Glutamatergic neuron (in vitro differentiated cells): ENCODE data around the gene TMEM190. TPM values are rescaled to one million over a fixed set of nuclear protein-coding genes. Genes with fewer than 3 reads are reported as not detected.
A peak's percentile ranks its signal among the peaks of the same experiment; 100 is the strongest.
"Not testable (repeated sequence)": the region's sequence is repeated elsewhere in the genome, so short reads cannot be mapped to it uniquely, and the experiment has no call there.

Source experiments
- DNase-seq: peaks from one replicate; pipeline ENCODE4 v3.0.0; 2022
- H3K27ac Mint-ChIP-seq: one replicate; pipeline ENCODE4 v1.8.0; 2020; ENCODE audit warnings: mild to moderate bottlenecking, mixed read lengths, inconsistent platforms; ENCODE audit not compliant: unreplicated experiment
- H3K27me3 Mint-ChIP-seq: one replicate; pipeline ENCODE4 v1.8.0; 2020; ENCODE audit warnings: mild to moderate bottlenecking, moderate library complexity, mixed read lengths, inconsistent platforms; ENCODE audit not compliant: unreplicated experiment
- H3K36me3 Mint-ChIP-seq: one replicate; pipeline ENCODE4 v1.8.0; 2020; ENCODE audit warnings: mild to moderate bottlenecking, mixed read lengths, inconsistent platforms; ENCODE audit not compliant: unreplicated experiment
- H3K4me1 Mint-ChIP-seq: one replicate; pipeline ENCODE4 v1.8.0; 2020; ENCODE audit warnings: mild to moderate bottlenecking, low read depth, mixed read lengths, inconsistent platforms; ENCODE audit not compliant: unreplicated experiment
- H3K4me3 Mint-ChIP-seq: one replicate; pipeline ENCODE4 v1.8.0; 2020; ENCODE audit warnings: mild to moderate bottlenecking, mixed read lengths, inconsistent platforms; ENCODE audit not compliant: unreplicated experiment
- H3K9me3 Mint-ChIP-seq: one replicate; pipeline ENCODE4 v1.8.0; 2020; ENCODE audit warnings: mild to moderate bottlenecking, moderate library complexity, mixed read lengths, inconsistent platforms; ENCODE audit not compliant: unreplicated experiment
- long read RNA-seq: library from polyadenylated mRNA; unstranded; transcript quantifications from one replicate; pipeline ENCODE4 v2.0.0, GENCODE V29; 2020; ENCODE audit not compliant: unreplicated experiment
- total RNA-seq: library from RNA; stranded (reverse); fragmentation: NEBNext Ultra II Directional; extraction: Animal tissue kit (Norgen Biotek cat#: 25700); gene quantifications from one replicate; pipeline ENCODE4 v1.2.1, GENCODE V29; 2021; ENCODE audit not compliant: unreplicated experiment
- TF ChIP-seq, protein P1 (sequence below): fragments of 200-600 bp; sonication (generic); IDR thresholded peaks from one replicate; pipeline ENCODE4 v1.5.0; 2021; ENCODE audit not compliant: partially characterized antibody, unreplicated experiment

Gene TMEM190
- 3.7 TPM for total RNA-seq
- long read RNA-seq, partial matches to known transcripts, result 2 of 4 reads
- long read RNA-seq, other reads (novel, unspliced or antisense), result 1 of 4 reads

DNA sequence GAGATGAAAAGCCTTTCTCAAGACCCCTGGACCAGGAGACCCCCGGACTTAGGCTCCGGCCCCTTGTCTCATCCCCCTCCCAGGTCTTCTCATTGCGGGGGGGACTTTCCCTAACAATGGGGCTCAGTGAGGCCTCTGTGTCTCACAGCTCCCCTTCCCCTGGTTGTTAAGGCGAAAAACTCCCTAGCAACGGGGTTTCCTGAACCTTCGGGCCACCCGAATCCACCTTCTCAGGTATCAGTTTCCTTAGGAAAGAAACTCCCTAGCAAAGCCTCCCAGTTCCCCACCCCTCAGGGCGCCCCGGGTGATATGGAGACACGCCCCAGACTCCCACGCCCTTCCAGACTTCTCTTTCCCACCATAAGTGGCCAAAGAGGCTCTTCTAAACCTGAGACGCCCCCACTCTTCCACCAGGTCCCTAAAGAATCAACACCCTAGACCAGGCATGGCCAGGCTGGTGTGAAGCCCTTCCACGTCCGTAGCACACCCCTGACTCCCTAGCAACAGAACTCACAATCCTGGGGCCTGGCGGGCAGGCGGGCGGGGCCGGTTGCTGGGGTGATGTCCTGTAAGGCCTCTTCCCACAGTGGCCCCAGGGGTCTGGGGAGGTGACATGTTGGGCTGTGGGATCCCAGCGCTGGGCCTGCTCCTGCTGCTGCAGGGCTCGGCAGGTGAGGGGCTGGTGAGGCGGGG, at the start of gene TMEM190:
Gene TMEM190, plus strand, starts transcription at position 586 of the 693 bp plus-strand sequence. Its CDS starts 28 bp downstream, at position 614.
- Mint-ChIP-seq H3K4me3 (peak within 1 kb of the TSS; percentile 77), H3K27ac (peak within 1 kb of the TSS; percentile 93), H3K9me3 (peaks cover 18% of the 10 kb centered on the region), H3K4me1 (peaks cover 21% of the 10 kb centered on the region), H3K36me3 (no peaks in the 10 kb centered on the region), H3K27me3 (peaks cover 15% of the 10 kb centered on the region)
- TF ChIP-seq, protein P1, sequence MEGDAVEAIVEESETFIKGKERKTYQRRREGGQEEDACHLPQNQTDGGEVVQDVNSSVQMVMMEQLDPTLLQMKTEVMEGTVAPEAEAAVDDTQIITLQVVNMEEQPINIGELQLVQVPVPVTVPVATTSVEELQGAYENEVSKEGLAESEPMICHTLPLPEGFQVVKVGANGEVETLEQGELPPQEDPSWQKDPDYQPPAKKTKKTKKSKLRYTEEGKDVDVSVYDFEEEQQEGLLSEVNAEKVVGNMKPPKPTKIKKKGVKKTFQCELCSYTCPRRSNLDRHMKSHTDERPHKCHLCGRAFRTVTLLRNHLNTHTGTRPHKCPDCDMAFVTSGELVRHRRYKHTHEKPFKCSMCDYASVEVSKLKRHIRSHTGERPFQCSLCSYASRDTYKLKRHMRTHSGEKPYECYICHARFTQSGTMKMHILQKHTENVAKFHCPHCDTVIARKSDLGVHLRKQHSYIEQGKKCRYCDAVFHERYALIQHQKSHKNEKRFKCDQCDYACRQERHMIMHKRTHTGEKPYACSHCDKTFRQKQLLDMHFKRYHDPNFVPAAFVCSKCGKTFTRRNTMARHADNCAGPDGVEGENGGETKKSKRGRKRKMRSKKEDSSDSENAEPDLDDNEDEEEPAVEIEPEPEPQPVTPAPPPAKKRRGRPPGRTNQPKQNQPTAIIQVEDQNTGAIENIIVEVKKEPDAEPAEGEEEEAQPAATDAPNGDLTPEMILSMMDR, result no peak
- no peak for DNase-seq

GRCh38 chr19:55328774-55329318, 47.8 kb upstream of the TMEM190 start:
- not testable (repeated sequence) for H3K4me3 Mint-ChIP-seq, H3K36me3 Mint-ChIP-seq, H3K27ac Mint-ChIP-seq, H3K4me1 Mint-ChIP-seq, H3K27me3 Mint-ChIP-seq, H3K9me3 Mint-ChIP-seq, DNase-seq

DNA sequence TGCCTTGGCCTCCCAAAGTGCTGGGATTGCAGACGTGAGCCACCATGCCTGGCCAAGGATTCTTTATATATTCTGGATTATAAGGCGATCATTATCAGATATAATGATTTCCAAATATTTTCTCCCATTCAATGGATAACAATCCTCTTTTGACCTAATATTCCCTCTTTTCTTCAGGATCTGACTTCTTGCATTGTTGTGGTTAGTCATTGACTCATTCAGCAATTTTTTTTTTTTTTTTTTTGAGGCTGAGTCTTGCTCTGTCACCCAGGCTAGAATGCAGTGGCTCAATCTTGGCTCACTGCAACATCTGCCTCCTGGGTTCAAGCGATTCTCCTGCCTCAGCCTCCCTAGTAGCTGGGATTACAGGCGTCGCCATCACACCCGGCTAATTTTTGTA, 46.8 kb upstream of the TMEM190 start:
- H3K27ac Mint-ChIP-seq, H3K9me3 Mint-ChIP-seq, DNase-seq, H3K27me3 Mint-ChIP-seq, H3K4me1 Mint-ChIP-seq, H3K4me3 Mint-ChIP-seq, H3K36me3 Mint-ChIP-seq: not testable (repeated sequence)

- DNase-seq, result no peak
- H3K36me3 Mint-ChIP-seq, result no peaks in the 10 kb centered on the region
- TF ChIP-seq, protein P1, result no peak
- H3K27me3 Mint-ChIP-seq, result peaks cover 11% of the 10 kb centered on the region
- peaks cover 11% of the 10 kb centered on the region for H3K9me3 Mint-ChIP-seq
- no peak overlapping the region for H3K27ac Mint-ChIP-seq
- H3K4me3 Mint-ChIP-seq, result no peak overlapping the region
- peaks cover 5% of the 10 kb centered on the region for H3K4me1 Mint-ChIP-seq
These were observed 42.8 kb upstream of the TMEM190 start for GRCh38 chr19:55333870-55334269.

GRCh38 chr19:55336101-55336500, 40.5 kb upstream of the TMEM190 start:
- no peak for DNase-seq
- H3K36me3 Mint-ChIP-seq, result peaks cover 3% of the 10 kb centered on the region
- H3K27me3 Mint-ChIP-seq, result peaks cover 16% of the 10 kb centered on the region
- H3K9me3 Mint-ChIP-seq, result peaks cover 14% of the 10 kb centered on the region
- TF ChIP-seq, protein P1, result no peak
- H3K4me3 Mint-ChIP-seq, result no peak overlapping the region
- H3K27ac Mint-ChIP-seq, result peak overlapping the region; percentile 52
- peaks cover 5% of the 10 kb centered on the region for H3K4me1 Mint-ChIP-seq
